Astrocyte of the spinal cord (primary cell): Measurements from ENCODE around the gene ZNRF2.
A peak's percentile ranks its signal among the peaks of the same experiment; 100 is the strongest.

Experiments
- DNase-seq: peaks from one replicate; pipeline ENCODE4 v3.0.0; 2011; ENCODE audit warnings: low read depth, low spot score
- H3K4me3 ChIP-seq: 2 replicates; pipeline ENCODE4 v1.5.1; 2011; ENCODE audit warnings: low read depth, mild to moderate bottlenecking, low read length, moderate library complexity
- CTCF ChIP-seq: IDR thresholded peaks from 2 replicates; pipeline ENCODE4 v1.5.1; 2012; ENCODE audit warnings: low read depth, mild to moderate bottlenecking, low read length, inconsistent platforms
- in situ Hi-C: cut with HindIII; loops from 2 replicates; pipeline ENCODE4 v1.10.0; 2017; ENCODE audit warnings: low sequenced_read_pairs

The ZNRF2 gene

GRCh38 chr7:30320392-30320791 lies 36.0 kb downstream of the ZNRF2 start:
- DNase-seq, result no peak
- no peak overlapping the region for H3K4me3 ChIP-seq
- in situ Hi-C loops, result no loop called here
- no peak for TF ChIP-seq CTCF

- peak; percentile 27 for DNase-seq
- H3K4me3 ChIP-seq, result no peak overlapping the region
- in situ Hi-C loops, result no loop called here
- no peak for TF ChIP-seq CTCF
These were observed 36.9 kb downstream of the ZNRF2 start for GRCh38 chr7:30321089-30321881.

- TF ChIP-seq CTCF, result no peak
- no peak overlapping the region for H3K4me3 ChIP-seq
- DNase-seq, result no peak
- in situ Hi-C loops, result no loop called here
These were observed 37.4 kb downstream of the ZNRF2 start for GRCh38 chr7:30321882-30322192.

- DNase-seq, result no peak
- TF ChIP-seq CTCF, result no peak
- no peak overlapping the region for H3K4me3 ChIP-seq
- in situ Hi-C loops, result no loop called here
These were observed 38.0 kb downstream of the ZNRF2 start for GRCh38 chr7:30322271-30323005.

- no peak for DNase-seq
- in situ Hi-C loops, result no loop called here
- TF ChIP-seq CTCF, result no peak
- no peak overlapping the region for H3K4me3 ChIP-seq
These were observed 38.6 kb downstream of the ZNRF2 start for GRCh38 chr7:30323006-30323355.

- peak; percentile 53 for DNase-seq
- no peak for TF ChIP-seq CTCF
- in situ Hi-C loops, result no loop called here
- H3K4me3 ChIP-seq, result no peak overlapping the region
These were observed 43.4 kb downstream of the ZNRF2 start for GRCh38 chr7:30327813-30328212.
